ENCODE results near the gene MISP3.

DNA sequence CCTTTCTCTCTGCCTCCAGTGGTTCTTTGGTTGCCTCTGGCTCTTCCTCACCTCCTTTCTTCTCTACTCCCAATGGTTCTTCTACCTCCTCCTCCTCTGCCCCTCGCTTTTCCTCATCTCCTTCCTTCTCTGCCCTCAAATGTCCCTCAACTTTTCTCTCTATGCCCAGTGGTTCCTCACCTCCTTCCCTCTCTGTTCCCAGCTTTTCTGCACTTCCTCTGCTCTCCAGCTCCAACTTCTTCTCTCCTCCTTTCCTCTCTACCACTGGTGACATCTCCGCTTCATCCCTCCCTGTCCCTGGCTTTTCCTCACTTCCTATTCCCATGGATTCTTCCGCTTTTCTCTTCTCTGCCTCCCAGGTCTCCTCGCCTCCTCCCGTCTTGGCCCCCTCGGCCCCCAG, 18.5 kb upstream of the MISP3 start:
- TF ChIP-seq, protein P1, sequence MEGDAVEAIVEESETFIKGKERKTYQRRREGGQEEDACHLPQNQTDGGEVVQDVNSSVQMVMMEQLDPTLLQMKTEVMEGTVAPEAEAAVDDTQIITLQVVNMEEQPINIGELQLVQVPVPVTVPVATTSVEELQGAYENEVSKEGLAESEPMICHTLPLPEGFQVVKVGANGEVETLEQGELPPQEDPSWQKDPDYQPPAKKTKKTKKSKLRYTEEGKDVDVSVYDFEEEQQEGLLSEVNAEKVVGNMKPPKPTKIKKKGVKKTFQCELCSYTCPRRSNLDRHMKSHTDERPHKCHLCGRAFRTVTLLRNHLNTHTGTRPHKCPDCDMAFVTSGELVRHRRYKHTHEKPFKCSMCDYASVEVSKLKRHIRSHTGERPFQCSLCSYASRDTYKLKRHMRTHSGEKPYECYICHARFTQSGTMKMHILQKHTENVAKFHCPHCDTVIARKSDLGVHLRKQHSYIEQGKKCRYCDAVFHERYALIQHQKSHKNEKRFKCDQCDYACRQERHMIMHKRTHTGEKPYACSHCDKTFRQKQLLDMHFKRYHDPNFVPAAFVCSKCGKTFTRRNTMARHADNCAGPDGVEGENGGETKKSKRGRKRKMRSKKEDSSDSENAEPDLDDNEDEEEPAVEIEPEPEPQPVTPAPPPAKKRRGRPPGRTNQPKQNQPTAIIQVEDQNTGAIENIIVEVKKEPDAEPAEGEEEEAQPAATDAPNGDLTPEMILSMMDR (IDR thresholded peaks at IDR 0.05) = no peak
- no peak for TF ChIP-seq POLR2A (IDR thresholded peaks at IDR 0.05)
